Lower lobe of right lung (tissue), 2 donors: ENCODE measurements around the gene KIF15. TPM values are rescaled to one million over a fixed set of nuclear protein-coding genes. Genes with fewer than 3 reads are reported as not detected.

Experiments used
- ATAC-seq, 2 donors: fragments of 200-7000 bp; cut with Tn5 transposase; one replicate each; pipeline ENCODE4 v1.9.1; 2020 to 2022; ENCODE audit warnings: mild to moderate bottlenecking in 2 of 2, moderate library complexity in 2 of 2
- DNase-seq: peaks from one replicate; pipeline ENCODE4 v3.0.0-alpha.2; 2020
- H3K27ac ChIP-seq: fragments of 200-600 bp; one replicate; pipeline ENCODE4 v1.8.0; 2022
- H3K27me3 ChIP-seq: fragments of 200-600 bp; one replicate; pipeline ENCODE4 v1.8.0; 2022; ENCODE audit warnings: low read depth
- H3K36me3 ChIP-seq: fragments of 200-600 bp; one replicate; pipeline ENCODE4 v1.8.0; 2022; ENCODE audit warnings: mild to moderate bottlenecking
- H3K4me1 ChIP-seq: fragments of 200-600 bp; one replicate; pipeline ENCODE4 v1.8.0; 2022
- H3K4me3 ChIP-seq: fragments of 200-600 bp; one replicate; pipeline ENCODE4 v1.8.0; 2022; ENCODE audit warnings: mild to moderate bottlenecking
- H3K9me3 ChIP-seq: fragments of 200-600 bp; one replicate; pipeline ENCODE4 v1.8.0; 2022
- CTCF ChIP-seq: fragments of 200-600 bp; IDR thresholded peaks from one replicate; pipeline ENCODE4 v1.8.0; 2022; ENCODE audit warnings: antibody characterized with exemption, mild to moderate bottlenecking
- intact Hi-C: fragments of 100-400 bp; cut with DNase I; formaldehyde crosslinking; loops from one replicate; pipeline ENCODE4 v1.11.0; 2022
- total RNA-seq: library from RNA; stranded (reverse); fragmentation: NEBNext Ultra II Directional; extraction: Animal tissue kit (Norgen Biotek cat#: 25700); gene quantifications from one replicate; pipeline ENCODE4 v1.2.1, GENCODE V29; 2021
- donor health status: DM: no; HTN: yes; CAD: no; lungs with severe emphysema.

KIF15 gene
- total RNA-seq, 1 donor from 2014 or later: 1.3 TPM

GRCh38 chr3:44764248-44764647 lies 2.7 kb downstream of the KIF15 start:
- no peaks in the 10 kb centered on the region for H3K9me3 ChIP-seq
- intact Hi-C loops: no loop called here
- ATAC-seq (no peak), DNase-seq (no peak)
- H3K27ac ChIP-seq: no peak overlapping the region
- no peaks in the 10 kb centered on the region for H3K36me3 ChIP-seq
- TF ChIP-seq CTCF: no peak
- H3K27me3 ChIP-seq: no peaks in the 10 kb centered on the region
- H3K4me3 ChIP-seq: no peak overlapping the region
- peaks cover 18% of the 10 kb centered on the region for H3K4me1 ChIP-seq

DNA sequence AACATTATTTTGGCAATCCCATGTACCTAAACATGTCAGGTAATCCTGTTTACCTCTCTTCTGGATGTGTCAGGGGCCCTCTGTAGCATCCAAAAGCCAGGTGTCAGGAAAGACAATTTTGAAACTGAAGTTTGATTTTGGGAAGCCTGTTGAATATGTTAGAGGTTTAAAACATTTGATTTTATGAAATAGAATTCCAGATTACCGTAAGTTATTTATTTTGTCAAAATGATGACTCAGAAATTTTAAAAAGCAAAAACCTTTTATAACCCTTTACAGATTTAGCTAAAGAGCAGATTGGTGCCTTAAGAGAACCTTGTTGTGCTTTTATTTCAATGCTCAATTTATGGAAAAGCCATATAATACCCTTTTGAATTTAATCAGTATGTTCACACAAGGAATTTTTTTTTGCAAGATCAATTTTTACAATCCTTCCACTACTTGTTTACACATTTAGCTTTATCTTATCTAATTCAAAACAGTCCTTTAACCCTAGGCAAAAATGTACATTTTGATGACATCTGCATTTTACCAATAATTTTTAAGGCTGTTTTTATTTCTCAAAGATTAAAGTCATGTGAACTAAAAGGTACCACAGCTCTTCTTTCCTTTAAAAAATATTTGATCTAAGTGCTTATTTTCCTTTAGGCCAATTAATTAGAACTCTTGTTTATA lies 10.0 kb downstream of the KIF15 start:
- H3K4me1 ChIP-seq: no peaks in the 10 kb centered on the region
- peaks cover 25% of the 10 kb centered on the region for H3K9me3 ChIP-seq
- H3K27ac ChIP-seq: no peak overlapping the region
- TF ChIP-seq CTCF: no peak
- H3K27me3 ChIP-seq: no peaks in the 10 kb centered on the region
- H3K4me3 ChIP-seq: no peak overlapping the region
- intact Hi-C loops: no loop called here
- no peaks in the 10 kb centered on the region for H3K36me3 ChIP-seq
- no peak for DNase-seq
- no peak for ATAC-seq

GRCh38 chr3:44772099-44772442 lies 10.5 kb downstream of the KIF15 start:
- peaks cover 25% of the 10 kb centered on the region for H3K9me3 ChIP-seq
- H3K4me3 ChIP-seq: no peak overlapping the region
- H3K27ac ChIP-seq: no peak overlapping the region
- no peaks in the 10 kb centered on the region for H3K27me3 ChIP-seq
- intact Hi-C loops: no loop called here
- ATAC-seq (no peak), DNase-seq (no peak)
- TF ChIP-seq CTCF: no peak
- no peaks in the 10 kb centered on the region for H3K4me1 ChIP-seq
- no peaks in the 10 kb centered on the region for H3K36me3 ChIP-seq

DNA sequence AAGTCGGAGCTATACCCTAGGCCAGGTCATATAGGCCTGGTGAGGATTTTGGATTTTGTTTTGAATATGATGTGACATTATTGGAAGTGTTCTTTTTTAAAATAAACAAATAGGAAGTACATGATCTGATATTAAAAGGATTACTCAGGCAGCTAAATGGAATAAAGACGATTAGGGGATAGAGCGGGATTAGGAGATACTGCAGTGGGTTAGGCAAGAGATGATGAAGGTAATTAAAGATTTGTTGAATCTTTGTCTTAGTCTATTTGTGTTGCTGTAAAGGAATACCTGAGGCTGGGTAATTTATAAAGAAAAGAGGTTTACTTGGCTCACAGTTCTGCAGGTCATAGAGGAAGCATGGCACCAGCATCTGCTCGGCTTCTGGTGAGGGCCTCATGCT lies 21.3 kb downstream of the KIF15 start:
- H3K9me3 ChIP-seq: no peaks in the 10 kb centered on the region
- no peaks in the 10 kb centered on the region for H3K36me3 ChIP-seq
- intact Hi-C loops: no loop called here
- no peak for ATAC-seq
- DNase-seq: no peak
- H3K27ac ChIP-seq: no peak overlapping the region
- H3K4me3 ChIP-seq: no peak overlapping the region
- no peaks in the 10 kb centered on the region for H3K27me3 ChIP-seq
- TF ChIP-seq CTCF: no peak
- H3K4me1 ChIP-seq: no peaks in the 10 kb centered on the region

- DNase-seq: no peak
- no peak for ATAC-seq
- no peak overlapping the region for H3K4me3 ChIP-seq
- no peaks in the 10 kb centered on the region for H3K36me3 ChIP-seq
- no peaks in the 10 kb centered on the region for H3K9me3 ChIP-seq
- H3K27ac ChIP-seq: no peak overlapping the region
- H3K4me1 ChIP-seq: no peaks in the 10 kb centered on the region
- no peak for TF ChIP-seq CTCF
- intact Hi-C loops: no loop called here
- no peaks in the 10 kb centered on the region for H3K27me3 ChIP-seq
These were observed 33.6 kb downstream of the KIF15 start for GRCh38 chr3:44795197-44795596.
